Activated CD8-positive, alpha-beta memory T cell treated with anti-CD3 and anti-CD28 coated beads for 36 hours (primary cell): ENCODE data around the gene TRIP4. TPM values are rescaled to one million over a fixed set of nuclear protein-coding genes. Genes with fewer than 3 reads are reported as not detected.

Experiments
- total RNA-seq, 2 experiments: library from RNA; stranded (reverse); gene quantifications; one replicate each; pipeline ENCODE4 v1.2.3, GENCODE V29; 2021

Gene TRIP4
- total RNA-seq, 2 experiments from 2014 or later: 19.0 to 20.5 TPM

Other genes with a start within 250 kb of the TRIP4 start
- under 1 TPM; 0.42 to 0.76 TPM for gene SNX22, start 236.1 kb upstream of the TRIP4 start, total RNA-seq
- 100 to 1,000 TPM; 393 to 402 TPM for gene PPIB, start 224.8 kb upstream of the TRIP4 start, total RNA-seq
- gene CSNK1G1, start 31.7 kb upstream of the TRIP4 start, total RNA-seq: 10 to 100 TPM; 21.3 to 21.6 TPM
- 10 to 100 TPM; 93.0 to 99.1 TPM for gene PCLAF, start 6.4 kb upstream of the TRIP4 start, total RNA-seq
- gene ZNF609, start 72.7 kb downstream of the TRIP4 start, total RNA-seq: 10 to 100 TPM; 34.1 TPM